H1 (cell line): ENCODE results near the gene AIFM1. TPM values are rescaled to one million over a fixed set of nuclear protein-coding genes. Genes with fewer than 3 reads are reported as not detected.

ENCODE experiments used
- CTCF ChIA-PET: fragments of 300-600 bp; sonication (Branson Sonifier 250); formaldehyde crosslinking; loops from one replicate; lab custom pipeline; 2021; ENCODE audit not compliant: partially characterized antibody; lab: Charles Lee
- POLR2A ChIA-PET: fragments of 300-600 bp; sonication (Branson Sonifier 250); formaldehyde crosslinking; loops from one replicate; lab custom pipeline; 2021; ENCODE audit warnings: inconsistent platforms; ENCODE audit not compliant: partially characterized antibody; lab: Charles Lee
- DNase-seq, 2 experiments: peaks; one replicate each; pipeline versions ENCODE4 v3.0.0 to v3.0.0-alpha.2; 2010 to 2022; ENCODE audit warnings: low spot score in 2 of 2, low read depth in 1 of 2, mixed read lengths in 1 of 2
- FAIRE-seq: peaks from 2 replicates; lab custom pipeline; 2011; peaks lifted over from hg19 to GRCh38; lab: Jason Lieb, UNC
- H2AFZ ChIP-seq: 2 replicates; pipeline ENCODE4 v1.8.1; 2012; ENCODE audit warnings: low read length, inconsistent platforms
- H2AK5ac ChIP-seq: 2 replicates; pipeline ENCODE4 v1.6.1; 2013; ENCODE audit warnings: low read depth, low read length
- H2BK120ac ChIP-seq: replicated peaks from 2 replicates; pipeline ENCODE3; 2013; ENCODE audit warnings: low read depth, low read length, inconsistent platforms
- H2BK12ac ChIP-seq: 2 replicates; pipeline ENCODE4 v1.6.1; 2013; ENCODE audit warnings: low read depth, low read length
- H2BK15ac ChIP-seq: 2 replicates; pipeline ENCODE4 v1.6.1; 2013; ENCODE audit warnings: low read length
- H2BK20ac ChIP-seq: 2 replicates; pipeline ENCODE4 v1.6.1; 2013; ENCODE audit warnings: low read length
- H2BK5ac ChIP-seq: 2 replicates; pipeline ENCODE4 v1.6.1; 2013; ENCODE audit warnings: low read depth, low read length
- H3K14ac ChIP-seq: 2 replicates; pipeline ENCODE4 v1.6.1; 2013; ENCODE audit warnings: inconsistent platforms; ENCODE audit not compliant: insufficient read length
- H3K18ac ChIP-seq: 2 replicates; pipeline ENCODE4 v1.6.1; 2013; ENCODE audit warnings: low read length; ENCODE audit errors: extremely low read depth
- H3K23ac ChIP-seq: 2 replicates; pipeline ENCODE4 v1.6.1; 2013; ENCODE audit warnings: inconsistent platforms; ENCODE audit not compliant: insufficient read length
- H3K23me2 ChIP-seq: 2 replicates; pipeline ENCODE4 v1.6.1; 2013; ENCODE audit warnings: low read depth, low read length
- H3K27ac ChIP-seq: 2 replicates; pipeline ENCODE4 v1.6.1; 2011; ENCODE audit warnings: low read depth, low read length, inconsistent platforms
- H3K27me3 ChIP-seq, 4 experiments: replicated peaks in 1 of 4; 1 replicate in 1 of 4; 2 replicates in 3 of 4; pipeline versions ENCODE4 v1.6.1 to v1.8.1; 2011 to 2013; ENCODE audit warnings: low read length in 3 of 4, mild to moderate bottlenecking in 3 of 4, inconsistent platforms in 2 of 4, mixed read lengths in 2 of 4, moderate library complexity in 1 of 4; ENCODE audit not compliant: control insufficient read depth in 3 of 4, insufficient read depth in 3 of 4; ENCODE audit errors: extremely low read depth in 1 of 4
- H3K36me3 ChIP-seq, 4 experiments: 2 replicates each; pipeline versions ENCODE4 v1.6.1 to v1.8.1; 2011 to 2013; ENCODE audit warnings: mild to moderate bottlenecking in 4 of 4, low read length in 3 of 4, moderate library complexity in 2 of 4, control low read depth in 1 of 4, inconsistent platforms in 1 of 4; ENCODE audit not compliant: insufficient read depth in 4 of 4, control insufficient read depth in 2 of 4
- H3K4ac ChIP-seq: replicated peaks from 2 replicates; pipeline ENCODE3; 2013; ENCODE audit warnings: low read length, low read depth, mixed read lengths, inconsistent platforms; ENCODE audit not compliant: insufficient read length
- H3K4me1 ChIP-seq, 4 experiments: replicated peaks in 1 of 4; 1 replicate in 1 of 4; 2 replicates in 3 of 4; pipeline versions ENCODE4 v1.6.1 to v1.8.1; 2011 to 2013; ENCODE audit warnings: low read length in 3 of 4, inconsistent platforms in 2 of 4, mixed read lengths in 1 of 4; ENCODE audit not compliant: insufficient read depth in 4 of 4, control insufficient read depth in 3 of 4
- H3K4me2 ChIP-seq, 2 experiments: 2 replicates each; pipeline versions ENCODE4 v1.6.1 to v1.8.1; 2011 to 2013; ENCODE audit warnings: low read depth in 2 of 2, low read length in 2 of 2, control low read depth in 1 of 2, inconsistent platforms in 1 of 2, mild to moderate bottlenecking in 1 of 2; ENCODE audit not compliant: insufficient read depth in 1 of 2
- H3K4me3 ChIP-seq, 4 experiments: fragments of 200-600, 300-600 bp in 1 of 4; sonication (generic), shearing (Covaris generic), sonication (Bioruptor Twin) in 1 of 4; 2 replicates each; pipeline versions ENCODE4 v1.5.1 to v1.8.1; 2011 to 2016; ENCODE audit warnings: low read length in 4 of 4, low read depth in 3 of 4, control low read depth in 2 of 4, inconsistent platforms in 2 of 4, mild to moderate bottlenecking in 2 of 4, mixed read lengths in 1 of 4, moderate library complexity in 1 of 4; ENCODE audit not compliant: insufficient read depth in 2 of 4; ENCODE audit errors: extremely low read depth in 1 of 4
- H3K56ac ChIP-seq: replicated peaks from 2 replicates; pipeline ENCODE3; 2013; ENCODE audit warnings: low read depth, mild to moderate bottlenecking, mixed read lengths, low read length, inconsistent platforms; ENCODE audit not compliant: insufficient read length
- H3K79me1 ChIP-seq: 2 replicates; pipeline ENCODE4 v1.6.1; 2013; ENCODE audit warnings: low read depth, low read length, control low read depth
- H3K79me2 ChIP-seq, 2 experiments: 2 replicates each; pipeline versions ENCODE4 v1.6.1 to v1.8.1; 2012 to 2013; ENCODE audit warnings: low read length in 2 of 2, mild to moderate bottlenecking in 2 of 2, inconsistent platforms in 1 of 2; ENCODE audit not compliant: insufficient read depth in 2 of 2, control insufficient read depth in 1 of 2
- H3K9ac ChIP-seq, 4 experiments: replicated peaks in 1 of 4; 1 replicate in 1 of 4; 2 replicates in 3 of 4; pipeline versions ENCODE4 v1.6.1 to v1.8.1; 2011 to 2013; ENCODE audit warnings: low read depth in 3 of 4, low read length in 3 of 4, control low read depth in 2 of 4, mild to moderate bottlenecking in 2 of 4, moderate library complexity in 2 of 4, inconsistent platforms in 1 of 4; ENCODE audit errors: extremely low read depth in 1 of 4
- H3K9me3 ChIP-seq, 2 experiments: 2 replicates each; pipeline versions ENCODE4 v1.6.1 to v1.8.1; 2012 to 2013; ENCODE audit warnings: mild to moderate bottlenecking in 2 of 2, moderate library complexity in 2 of 2, control low read depth in 1 of 2, inconsistent platforms in 1 of 2, low read depth in 1 of 2, low read length in 1 of 2, mixed read lengths in 1 of 2; ENCODE audit not compliant: insufficient read depth in 2 of 2
- H4K20me1 ChIP-seq, 2 experiments: replicated peaks in 1 of 2; 2 replicates each; pipeline versions ENCODE3 to v1.8.1; 2011 to 2013; ENCODE audit warnings: inconsistent platforms in 2 of 2, low read length in 2 of 2, mild to moderate bottlenecking in 1 of 2; ENCODE audit not compliant: insufficient read depth in 2 of 2, control insufficient read depth in 1 of 2
- H4K5ac ChIP-seq: 2 replicates; pipeline ENCODE4 v1.6.1; 2013; ENCODE audit warnings: low read length, low read depth, mixed read lengths, inconsistent platforms; ENCODE audit not compliant: insufficient read length
- H4K8ac ChIP-seq: 2 replicates; pipeline ENCODE4 v1.8.0; 2013; ENCODE audit warnings: mild to moderate bottlenecking, moderate library complexity, low read length, inconsistent platforms; ENCODE audit not compliant: insufficient read depth; ENCODE audit errors: extremely low read depth
- H4K91ac ChIP-seq: replicated peaks from 2 replicates; pipeline ENCODE3; 2013; ENCODE audit warnings: low read length, mixed read lengths, inconsistent platforms; ENCODE audit not compliant: insufficient read length
- CEBPB ChIP-seq: IDR thresholded peaks from 2 replicates; pipeline ENCODE4 v1.6.1; 2012; ENCODE audit warnings: low read depth, low read length
- NANOG ChIP-seq: IDR thresholded peaks from 2 replicates; pipeline ENCODE4 v1.6.1; 2011; ENCODE audit warnings: low read length, low read depth, mild to moderate bottlenecking, inconsistent platforms; ENCODE audit not compliant: insufficient read depth, poor library complexity, severe bottlenecking
- PHF8 ChIP-seq: fragments of 200-600 bp; sonication (generic); conservative IDR thresholded peaks from 2 replicates; pipeline ENCODE4 v1.7.1; 2012; ENCODE audit warnings: low read depth, mild to moderate bottlenecking, inconsistent platforms, low read length, moderate library complexity
- RBBP5 ChIP-seq: IDR thresholded peaks from 2 replicates; pipeline ENCODE4 v1.7.1; 2012; ENCODE audit warnings: low read depth, mild to moderate bottlenecking, inconsistent platforms, low read length, moderate library complexity, borderline replicate concordance
- RFX5 ChIP-seq: IDR thresholded peaks from 2 replicates; pipeline ENCODE4 v1.6.1; 2011; ENCODE audit warnings: low read depth, low read length, improper control_type of control experiment, borderline replicate concordance
- RNF2 ChIP-seq: fragments of 200-900, 300-1000 bp; sonication (generic); IDR thresholded peaks from 2 replicates; pipeline ENCODE4 v1.7.1; 2016; ENCODE audit warnings: borderline replicate concordance, low read depth, mild to moderate bottlenecking, antibody characterized with exemption, low read length; ENCODE audit not compliant: poor library complexity, severe bottlenecking; ENCODE audit errors: missing control alignments
- whole genome bisulfite sequencing, 2 experiments: shearing (Covaris generic) in 1 of 2; methylation state at CpG; one replicate each; pipeline versions ENCODE4 v1.1.6 to v1.1.7; 2013 to 2015; ENCODE audit warnings: low lambda C conversion rate in 2 of 2, mixed read lengths in 2 of 2, inconsistent platforms in 1 of 2, low coverage in 1 of 2, missing lambda C conversion rate in 1 of 2; ENCODE audit not compliant: insufficient replicate concordance in 2 of 2, insufficient coverage in 1 of 2, insufficient read length in 1 of 2; ENCODE audit errors: extremely low coverage in 1 of 2, missing lambda C conversion rate in 1 of 2; 5-methylcytosine and 5-hydroxymethylcytosine counted together
- polyA plus RNA-seq, 7 experiments: library from polyadenylated mRNA; depleted of rRNA in 3 of 7; stranded (reverse) in 5 of 7; unstranded in 2 of 7; fragments of >200 nt in 5 of 7; fragments of 200-250 nt in 2 of 7; gene quantifications; 1 replicate in 5 of 7; 2 replicates in 1 of 7; 4 replicates in 1 of 7; pipeline versions ENCODE4 v1.2.1 to v1.2.3, GENCODE V29; 2011 to 2013; ENCODE audit warnings: missing spikeins in 2 of 7, mixed read lengths in 2 of 7
- total RNA-seq: library from RNA; stranded (reverse); fragmentation: NEBNext Ultra II Directional; extraction: Animal tissue kit (Norgen Biotek cat#: 25700); gene quantifications from 2 replicates; pipeline ENCODE4 v1.2.1, GENCODE V29; 2021

Gene AIFM1
- total and polyA plus RNA-seq, 2 of the 8 experiments (the other 6 are each of a cell fraction or from before 2014, with no cell fraction given): 34.1 to 55.4 TPM

DNA sequence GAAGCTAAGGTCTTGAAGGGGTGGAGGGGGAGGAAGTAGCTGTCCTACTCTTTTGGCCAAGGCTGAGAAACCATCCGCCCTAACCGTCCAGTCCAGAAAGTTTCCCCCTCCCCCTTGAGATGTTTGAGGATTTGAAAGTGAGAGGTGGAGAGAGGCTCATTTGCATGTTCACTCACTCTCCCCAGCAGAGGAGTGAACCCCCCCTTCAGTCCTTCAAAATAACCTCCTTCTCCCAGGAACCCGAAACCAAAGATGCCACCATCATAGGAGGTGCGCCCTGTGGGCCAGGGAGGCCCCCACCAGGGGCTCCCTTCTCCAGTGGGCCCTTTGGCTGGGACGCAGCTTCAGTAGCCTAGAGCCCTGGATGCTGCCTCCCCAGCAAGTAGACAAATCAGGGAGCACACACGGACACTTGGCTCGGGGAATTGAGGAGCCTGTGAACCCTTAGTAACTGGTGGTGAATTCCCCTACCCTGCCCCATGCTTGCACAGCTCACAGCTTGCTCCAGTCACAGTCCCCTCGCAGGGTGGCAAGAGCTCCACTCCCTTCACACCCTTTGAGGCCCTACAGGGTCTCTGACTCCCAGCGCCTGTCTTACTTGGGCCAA, 80.9 kb downstream of the AIFM1 start:
- H3K27ac ChIP-seq: no peak overlapping the region
- H3K27me3 ChIP-seq: no peaks in the 10 kb centered on the region
- H2BK15ac ChIP-seq: no peak overlapping the region
- no peak for DNase-seq
- CTCF ChIA-PET: interaction anchor here (0.7 to 1.2 kb wide), 5 partner anchors 17 to 113 kb away, joined by 3 to 4 read pairs (median 3); no protein-coding TSS in a partner anchor
- H3K18ac ChIP-seq: no peak overlapping the region
- H3K79me2 ChIP-seq: no peaks in the 10 kb centered on the region
- no peak overlapping the region for H3K9ac ChIP-seq
- H2BK5ac ChIP-seq: no peak overlapping the region
- H2AK5ac ChIP-seq: no peak overlapping the region
- no peak overlapping the region for H4K8ac ChIP-seq
- no peaks in the 10 kb centered on the region for H4K20me1 ChIP-seq
- H3K79me1 ChIP-seq: no peaks in the 10 kb centered on the region
- H3K4me1 ChIP-seq: peaks cover 0 to 22% (median 6%) of the 10 kb centered on the region in 4 experiments; a peak in 5 of 7 replicates
- H3K23ac ChIP-seq: no peak overlapping the region
- no peak overlapping the region for H2BK20ac ChIP-seq
- no peak overlapping the region for H2AFZ ChIP-seq
- H2BK12ac ChIP-seq: no peak overlapping the region
- no peaks in the 10 kb centered on the region for H3K23me2 ChIP-seq
- H3K36me3 ChIP-seq: no peaks in the 10 kb centered on the region
- FAIRE-seq: no peak
- H3K4me2 ChIP-seq: no peak overlapping the region
- no peak overlapping the region for H2BK120ac ChIP-seq
- no peak overlapping the region for H3K14ac ChIP-seq
- no peak overlapping the region for H3K4ac ChIP-seq
- POLR2A ChIA-PET: no interaction called here
- H3K56ac ChIP-seq: no peak overlapping the region
- no peak overlapping the region for H3K4me3 ChIP-seq
- TF ChIP-seq NANOG: no peak
- no peak for TF ChIP-seq CEBPB
- no peak for TF ChIP-seq PHF8
- TF ChIP-seq RBBP5: no peak
- TF ChIP-seq RNF2: no peak
- TF ChIP-seq RFX5: no peak
- WGBS, 2 experiments: 66% methylated on average over 9 of the region's 9 CpGs; no CpG with 5 or more reads in 1 of the 2 experiments
- no peaks in the 10 kb centered on the region for H3K9me3 ChIP-seq
- H4K91ac ChIP-seq: no peak overlapping the region
- no peak overlapping the region for H4K5ac ChIP-seq
